SK-N-SH (cell line): ENCODE results near the gene BCL6. TPM values are rescaled to one million over a fixed set of nuclear protein-coding genes. Genes with fewer than 3 reads are reported as not detected.

Source experiments
- CTCF ChIA-PET: fragments of 300-600, 350-600 bp; formaldehyde crosslinking; extraction: SDS; loops from one replicate; lab custom pipeline; 2021; lab: Yijun Ruan, JAX
- POLR2A ChIA-PET: fragments of 350-600 bp; sonication (Branson Sonifier 250); formaldehyde crosslinking; extraction: SDS; loops from one replicate; lab custom pipeline; 2020; ENCODE audit warnings: antibody characterized with exemption, inconsistent platforms; lab: Yijun Ruan, JAX
- DNase-seq: peaks from one replicate; pipeline ENCODE4 v3.0.0; 2012
- H2AFZ ChIP-seq: fragments of 200-600 bp; sonication (generic); 2 replicates; pipeline ENCODE4 v1.8.1; 2016; ENCODE audit warnings: antibody characterized with exemption, mild to moderate bottlenecking, low read depth
- H3F3A ChIP-seq: fragments of 200-600 bp; sonication (generic); replicated peaks from 2 replicates; pipeline ENCODE3; 2016; ENCODE audit warnings: antibody characterized with exemption, mild to moderate bottlenecking; ENCODE audit not compliant: insufficient read depth
- H3K27ac ChIP-seq, 2 experiments: fragments of 200-500 bp in 1 of 2; fragments of 200-600 bp in 1 of 2; sonication (Bioruptor generic) in 1 of 2; sonication (generic), shearing (Covaris generic) in 1 of 2; 2 replicates each; pipeline versions ENCODE4 v1.5.1 to v1.6.1; 2014 to 2016; ENCODE audit warnings: low read depth in 2 of 2, inconsistent platforms in 1 of 2, low read length in 1 of 2, mild to moderate bottlenecking in 1 of 2, mixed read lengths in 1 of 2
- H3K27me3 ChIP-seq: fragments of 200-600 bp; sonication (generic), shearing (Covaris generic); 2 replicates; pipeline ENCODE4 v1.6.1; 2016; ENCODE audit warnings: mixed run types; ENCODE audit not compliant: insufficient read depth
- H3K36me3 ChIP-seq, 2 experiments: fragments of 200-500 bp in 1 of 2; fragments of 200-600 bp in 1 of 2; sonication (Bioruptor generic) in 1 of 2; sonication (generic) in 1 of 2; replicated peaks in 1 of 2; 2 replicates each; pipeline versions ENCODE3 to v1.5.1; 2014 to 2016; ENCODE audit warnings: low read length in 1 of 2, mild to moderate bottlenecking in 1 of 2; ENCODE audit not compliant: insufficient read depth in 2 of 2, control insufficient read depth in 1 of 2
- H3K4me1 ChIP-seq, 2 experiments: fragments of 200-500 bp in 1 of 2; fragments of 200-600 bp in 1 of 2; sonication (Bioruptor generic) in 1 of 2; sonication (generic), shearing (Covaris generic) in 1 of 2; 2 replicates each; pipeline versions ENCODE4 v1.5.1 to v1.6.1; 2014 to 2016; ENCODE audit warnings: low read depth in 1 of 2, low read length in 1 of 2, mixed run types in 1 of 2; ENCODE audit not compliant: insufficient read depth in 2 of 2, control insufficient read depth in 1 of 2
- H3K4me2 ChIP-seq: fragments of 200-600 bp; sonication (generic), shearing (Covaris generic); 2 replicates; pipeline ENCODE4 v1.6.1; 2017; ENCODE audit warnings: mixed run types
- H3K4me3 ChIP-seq, 2 experiments: fragments of 200-500 bp in 1 of 2; fragments of 200-600 bp in 1 of 2; sonication (Bioruptor generic) in 1 of 2; sonication (generic), shearing (Covaris generic) in 1 of 2; 2 replicates each; pipeline versions ENCODE4 v1.5.1 to v1.8.1; 2014 to 2016; ENCODE audit warnings: low read depth in 2 of 2, inconsistent platforms in 1 of 2, low read length in 1 of 2, mild to moderate bottlenecking in 1 of 2, mixed read lengths in 1 of 2, moderate library complexity in 1 of 2
- H3K79me2 ChIP-seq: fragments of 200-600 bp; sonication (generic); 2 replicates; pipeline ENCODE4 v1.8.1; 2017; ENCODE audit warnings: mild to moderate bottlenecking; ENCODE audit not compliant: insufficient read depth
- H3K9ac ChIP-seq: fragments of 200-600 bp; sonication (generic); 2 replicates; pipeline ENCODE4 v1.6.1; 2017; ENCODE audit warnings: mixed run types
- H3K9me2 ChIP-seq: fragments of 200-600 bp; sonication (generic); 2 replicates; pipeline ENCODE4 v1.6.1; 2017; ENCODE audit warnings: mixed run types
- H3K9me3 ChIP-seq: fragments of 200-600 bp; sonication (generic); 2 replicates; pipeline ENCODE4 v1.6.1; 2017; ENCODE audit warnings: mixed run types, mild to moderate bottlenecking, moderate library complexity
- H4K20me1 ChIP-seq: fragments of 200-600 bp; sonication (generic); 2 replicates; pipeline ENCODE4 v1.6.1; 2017; ENCODE audit warnings: mild to moderate bottlenecking, mixed run types; ENCODE audit not compliant: insufficient read depth
- ELF1 ChIP-seq: IDR thresholded peaks from 2 replicates; pipeline ENCODE4 v1.4.0; 2012
- EP300 ChIP-seq, 2 experiments: IDR thresholded peaks; 2 replicates each; pipeline versions ENCODE4 v1.4.0 to v1.6.1; 2012; ENCODE audit warnings: borderline replicate concordance in 1 of 2, low read depth in 1 of 2, low read length in 1 of 2
- FOSL2 ChIP-seq: IDR thresholded peaks from 2 replicates; pipeline ENCODE4 v1.4.0; 2012; ENCODE audit warnings: low read depth, mild to moderate bottlenecking, moderate library complexity, borderline replicate concordance
- FOXJ3 ChIP-seq: sonication (generic); formaldehyde crosslinking; IDR thresholded peaks from 2 replicates; pipeline ENCODE4 v1.5.1; 2020; ENCODE audit warnings: mild to moderate bottlenecking, missing genetic modification reagents
- GATA2 ChIP-seq: sonication (generic); formaldehyde crosslinking; IDR thresholded peaks from 2 replicates; pipeline ENCODE4 v1.5.0; 2020; ENCODE audit warnings: mild to moderate bottlenecking, missing genetic modification reagents
- JUND ChIP-seq: IDR thresholded peaks from 2 replicates; pipeline ENCODE4 v1.4.0; 2012
- MEF2A ChIP-seq: IDR thresholded peaks from 2 replicates; pipeline ENCODE4 v1.4.0; 2012; ENCODE audit warnings: low read depth, borderline replicate concordance
- MXI1 ChIP-seq: IDR thresholded peaks from 2 replicates; pipeline ENCODE4 v1.6.1; 2012; ENCODE audit warnings: mild to moderate bottlenecking, low read depth, low read length, improper control_type of control experiment
- NFIC ChIP-seq: IDR thresholded peaks from 2 replicates; pipeline ENCODE4 v1.4.0; 2012; ENCODE audit warnings: borderline replicate concordance
- RAD21 ChIP-seq: IDR thresholded peaks from 2 replicates; pipeline ENCODE4 v1.6.1; 2012; ENCODE audit warnings: mild to moderate bottlenecking, low read length
- RCOR1 ChIP-seq: fragments of 150-350 bp; IDR thresholded peaks from 2 replicates; pipeline ENCODE4 v1.6.1; 2017; ENCODE audit warnings: antibody characterized with exemption, low read length
- RXRA ChIP-seq: IDR thresholded peaks from 2 replicates; pipeline ENCODE4 v1.4.0; 2012; ENCODE audit warnings: low read depth, mild to moderate bottlenecking, borderline replicate concordance
- TAF1 ChIP-seq: IDR thresholded peaks from 2 replicates; pipeline ENCODE4 v1.6.1; 2012; ENCODE audit warnings: low read depth, mild to moderate bottlenecking, low read length, moderate library complexity, borderline replicate concordance
- YY1 ChIP-seq: IDR thresholded peaks from 2 replicates; pipeline ENCODE4 v1.4.0; 2012; ENCODE audit warnings: low read depth, mild to moderate bottlenecking
- WGBS: methylation state at CpG from one replicate; pipeline ENCODE4 v1.1.6; 2017; ENCODE audit warnings: low lambda C conversion rate; 5-methylcytosine and 5-hydroxymethylcytosine counted together
- polyA plus RNA-seq, 3 experiments: library from polyadenylated mRNA; depleted of rRNA; stranded (reverse); fragments of >200 nt; gene quantifications; 2 replicates each; pipeline ENCODE4 v1.2.3, GENCODE V29; 2012
- TF ChIP-seq, protein P1 (sequence below): fragments of 200-600 bp; sonication (generic); IDR thresholded peaks from 2 replicates; pipeline ENCODE4 v1.6.1; 2017; ENCODE audit warnings: antibody characterized with exemption, mild to moderate bottlenecking, moderate library complexity
- TF ChIP-seq, protein P2 (sequence below): IDR thresholded peaks from 2 replicates; pipeline ENCODE4 v1.4.0; 2012; ENCODE audit warnings: low read depth
- TF ChIP-seq, protein P3 (sequence below): fragments of 150-350 bp; IDR thresholded peaks from 2 replicates; pipeline ENCODE4 v1.6.1; 2017; ENCODE audit warnings: antibody characterized with exemption, low read length, low read depth, borderline replicate concordance
- TF ChIP-seq, protein P4 (sequence below): IDR thresholded peaks from 2 replicates; pipeline ENCODE4 v1.4.0; 2012; ENCODE audit warnings: low read depth, borderline replicate concordance
- TF ChIP-seq, protein P5 (sequence below): fragments of 150-350 bp; IDR thresholded peaks from 2 replicates; pipeline ENCODE4 v1.6.1; 2016; ENCODE audit warnings: mild to moderate bottlenecking, low read depth, low read length
- TF ChIP-seq, protein P6 (sequence below): IDR thresholded peaks from 2 replicates; pipeline ENCODE4; 2012

BCL6 gene
- polyA plus RNA-seq, 1 of the 3 experiments (the other 2 are of a cell fraction), result 13.8 TPM

DNA sequence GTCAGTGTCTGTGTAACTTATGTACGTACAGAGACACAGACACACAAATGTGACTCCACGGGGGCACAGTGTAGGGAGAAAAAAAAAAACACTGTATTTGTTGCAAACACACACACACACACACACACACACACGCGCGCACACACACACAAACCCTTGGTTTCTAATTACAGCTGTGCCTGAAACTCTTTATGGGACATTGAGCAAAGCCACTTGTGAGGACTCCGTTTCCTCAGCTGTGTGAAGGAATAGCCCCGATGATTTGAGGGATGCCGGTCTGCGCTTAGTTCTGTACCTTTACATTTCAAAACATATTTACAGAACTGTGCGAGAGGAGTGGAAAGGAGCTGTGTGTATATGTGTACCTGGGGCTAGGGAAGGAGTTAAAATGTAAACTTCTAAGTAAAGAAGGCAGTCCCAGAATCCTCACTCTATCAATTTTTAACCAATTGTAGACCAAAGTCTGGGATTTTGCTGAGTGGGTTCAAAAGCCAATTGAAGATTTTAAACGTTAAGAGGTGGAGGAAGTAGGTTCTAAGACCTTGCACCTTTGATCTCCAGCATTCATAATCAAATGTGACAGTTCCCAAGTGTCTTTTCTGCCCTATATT, 5.3 kb upstream of the BCL6 start:
- Histone ChIP-seq H3K36me3 (no peaks in the 10 kb centered on the region), H3K9me3 (no peaks in the 10 kb centered on the region), H3K4me3 (no peak overlapping the region), H4K20me1 (no peaks in the 10 kb centered on the region), H3K4me2 (no peak overlapping the region), H3K27me3 (no peaks in the 10 kb centered on the region), H3K9me2 (no peaks in the 10 kb centered on the region), H3K27ac (no peak overlapping the region), H3K9ac (no peak overlapping the region), H2AFZ (no peak overlapping the region), H3K79me2 (no peaks in the 10 kb centered on the region), H3K4me1 (peaks cover 0 to 5% of the 10 kb centered on the region in 2 experiments; a peak in 1 of 4 replicates), H3F3A (no peaks in the 10 kb centered on the region)
- DNase-seq, result no peak
- POLR2A ChIA-PET, result no interaction called here
- WGBS, result 61% methylated on average over 11 of the region's 11 CpGs
- TF ChIP-seq, protein P1, sequence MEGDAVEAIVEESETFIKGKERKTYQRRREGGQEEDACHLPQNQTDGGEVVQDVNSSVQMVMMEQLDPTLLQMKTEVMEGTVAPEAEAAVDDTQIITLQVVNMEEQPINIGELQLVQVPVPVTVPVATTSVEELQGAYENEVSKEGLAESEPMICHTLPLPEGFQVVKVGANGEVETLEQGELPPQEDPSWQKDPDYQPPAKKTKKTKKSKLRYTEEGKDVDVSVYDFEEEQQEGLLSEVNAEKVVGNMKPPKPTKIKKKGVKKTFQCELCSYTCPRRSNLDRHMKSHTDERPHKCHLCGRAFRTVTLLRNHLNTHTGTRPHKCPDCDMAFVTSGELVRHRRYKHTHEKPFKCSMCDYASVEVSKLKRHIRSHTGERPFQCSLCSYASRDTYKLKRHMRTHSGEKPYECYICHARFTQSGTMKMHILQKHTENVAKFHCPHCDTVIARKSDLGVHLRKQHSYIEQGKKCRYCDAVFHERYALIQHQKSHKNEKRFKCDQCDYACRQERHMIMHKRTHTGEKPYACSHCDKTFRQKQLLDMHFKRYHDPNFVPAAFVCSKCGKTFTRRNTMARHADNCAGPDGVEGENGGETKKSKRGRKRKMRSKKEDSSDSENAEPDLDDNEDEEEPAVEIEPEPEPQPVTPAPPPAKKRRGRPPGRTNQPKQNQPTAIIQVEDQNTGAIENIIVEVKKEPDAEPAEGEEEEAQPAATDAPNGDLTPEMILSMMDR, result no peak
- TF ChIP-seq, protein P2, sequence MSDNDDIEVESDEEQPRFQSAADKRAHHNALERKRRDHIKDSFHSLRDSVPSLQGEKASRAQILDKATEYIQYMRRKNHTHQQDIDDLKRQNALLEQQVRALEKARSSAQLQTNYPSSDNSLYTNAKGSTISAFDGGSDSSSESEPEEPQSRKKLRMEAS, result no peak
- TF ChIP-seq ELF1, result no peak
- TF ChIP-seq, protein P3, sequence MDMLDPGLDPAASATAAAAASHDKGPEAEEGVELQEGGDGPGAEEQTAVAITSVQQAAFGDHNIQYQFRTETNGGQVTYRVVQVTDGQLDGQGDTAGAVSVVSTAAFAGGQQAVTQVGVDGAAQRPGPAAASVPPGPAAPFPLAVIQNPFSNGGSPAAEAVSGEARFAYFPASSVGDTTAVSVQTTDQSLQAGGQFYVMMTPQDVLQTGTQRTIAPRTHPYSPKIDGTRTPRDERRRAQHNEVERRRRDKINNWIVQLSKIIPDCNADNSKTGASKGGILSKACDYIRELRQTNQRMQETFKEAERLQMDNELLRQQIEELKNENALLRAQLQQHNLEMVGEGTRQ, result no peak
- no peak for TF ChIP-seq YY1
- TF ChIP-seq EP300 (IDR thresholded peaks at IDR 0.05; ENCODE audit: borderline replicate concordance in 1 of 2, low read depth in 1 of 2, low read length in 1 of 2), result no peak
- TF ChIP-seq, protein P4, sequence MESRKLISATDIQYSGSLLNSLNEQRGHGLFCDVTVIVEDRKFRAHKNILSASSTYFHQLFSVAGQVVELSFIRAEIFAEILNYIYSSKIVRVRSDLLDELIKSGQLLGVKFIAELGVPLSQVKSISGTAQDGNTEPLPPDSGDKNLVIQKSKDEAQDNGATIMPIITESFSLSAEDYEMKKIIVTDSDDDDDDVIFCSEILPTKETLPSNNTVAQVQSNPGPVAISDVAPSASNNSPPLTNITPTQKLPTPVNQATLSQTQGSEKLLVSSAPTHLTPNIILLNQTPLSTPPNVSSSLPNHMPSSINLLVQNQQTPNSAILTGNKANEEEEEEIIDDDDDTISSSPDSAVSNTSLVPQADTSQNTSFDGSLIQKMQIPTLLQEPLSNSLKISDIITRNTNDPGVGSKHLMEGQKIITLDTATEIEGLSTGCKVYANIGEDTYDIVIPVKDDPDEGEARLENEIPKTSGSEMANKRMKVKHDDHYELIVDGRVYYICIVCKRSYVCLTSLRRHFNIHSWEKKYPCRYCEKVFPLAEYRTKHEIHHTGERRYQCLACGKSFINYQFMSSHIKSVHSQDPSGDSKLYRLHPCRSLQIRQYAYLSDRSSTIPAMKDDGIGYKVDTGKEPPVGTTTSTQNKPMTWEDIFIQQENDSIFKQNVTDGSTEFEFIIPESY, result no peak
- TF ChIP-seq TAF1, result no peak
- TF ChIP-seq FOSL2, result no peak
- TF ChIP-seq GATA2 (CRISPR knock-in tag), result no peak
- TF ChIP-seq MXI1, result no peak
- TF ChIP-seq NFIC, result no peak
- no peak for TF ChIP-seq JUND
- TF ChIP-seq, protein P5, sequence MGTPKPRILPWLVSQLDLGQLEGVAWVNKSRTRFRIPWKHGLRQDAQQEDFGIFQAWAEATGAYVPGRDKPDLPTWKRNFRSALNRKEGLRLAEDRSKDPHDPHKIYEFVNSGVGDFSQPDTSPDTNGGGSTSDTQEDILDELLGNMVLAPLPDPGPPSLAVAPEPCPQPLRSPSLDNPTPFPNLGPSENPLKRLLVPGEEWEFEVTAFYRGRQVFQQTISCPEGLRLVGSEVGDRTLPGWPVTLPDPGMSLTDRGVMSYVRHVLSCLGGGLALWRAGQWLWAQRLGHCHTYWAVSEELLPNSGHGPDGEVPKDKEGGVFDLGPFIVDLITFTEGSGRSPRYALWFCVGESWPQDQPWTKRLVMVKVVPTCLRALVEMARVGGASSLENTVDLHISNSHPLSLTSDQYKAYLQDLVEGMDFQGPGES, result no peak
- no peak for TF ChIP-seq RXRA
- no peak for TF ChIP-seq FOXJ3 (CRISPR knock-in tag)
- TF ChIP-seq MEF2A, result no peak
- TF ChIP-seq RCOR1, result no peak
- TF ChIP-seq RAD21, result no peak
- TF ChIP-seq, protein P6, sequence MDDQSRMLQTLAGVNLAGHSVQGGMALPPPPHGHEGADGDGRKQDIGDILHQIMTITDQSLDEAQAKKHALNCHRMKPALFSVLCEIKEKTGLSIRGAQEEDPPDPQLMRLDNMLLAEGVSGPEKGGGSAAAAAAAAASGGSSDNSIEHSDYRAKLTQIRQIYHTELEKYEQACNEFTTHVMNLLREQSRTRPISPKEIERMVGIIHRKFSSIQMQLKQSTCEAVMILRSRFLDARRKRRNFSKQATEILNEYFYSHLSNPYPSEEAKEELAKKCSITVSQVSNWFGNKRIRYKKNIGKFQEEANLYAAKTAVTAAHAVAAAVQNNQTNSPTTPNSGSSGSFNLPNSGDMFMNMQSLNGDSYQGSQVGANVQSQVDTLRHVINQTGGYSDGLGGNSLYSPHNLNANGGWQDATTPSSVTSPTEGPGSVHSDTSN, result no peak
- CTCF ChIA-PET, result interaction anchor here (4.6 kb wide), 1 partner anchor 12 kb away, joined by 61 read pairs; no protein-coding TSS in a partner anchor
